ENCODE data around the gene LAMA4.
A peak's percentile ranks its signal among the peaks of the same experiment; 100 is the strongest.

Gene LAMA4

GRCh38 chr6:112253841-112254816 lies at the start of gene LAMA4:
LAMA4 (minus strand) TSS chr6:112254567; CDS start chr6:112254150, 417 bp downstream.
- peak; percentile 50 for DNase-seq

GRCh38 chr6:112302142-112302705 lies 47.9 kb upstream of the LAMA4 start:
- no peak for DNase-seq

GRCh38 chr6:112300896-112301295 lies 46.5 kb upstream of the LAMA4 start:
- DNase-seq: no peak

DNA sequence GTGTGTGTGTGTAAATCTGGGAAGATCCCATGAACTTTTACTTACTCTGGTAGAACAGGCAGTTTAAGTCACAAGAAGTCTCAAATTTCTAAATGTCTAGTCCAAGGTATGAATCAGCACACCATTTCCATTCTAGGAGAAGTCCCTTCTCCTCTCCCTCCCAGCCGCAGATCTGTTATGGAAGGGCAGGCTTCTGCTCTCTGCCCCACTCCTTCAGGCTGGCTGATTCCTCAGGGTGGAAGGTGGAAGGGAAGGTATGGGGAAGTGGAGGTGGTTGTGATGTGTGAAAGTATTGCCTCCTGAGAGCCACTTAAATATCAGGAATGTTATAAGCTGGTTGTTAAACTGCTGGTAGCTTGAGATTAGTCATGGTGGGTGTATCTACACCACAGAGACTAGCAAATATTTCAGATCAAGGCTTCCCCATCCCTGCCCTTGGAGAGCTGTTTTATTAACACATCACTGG lies 44.5 kb upstream of the LAMA4 start:
- no peak for DNase-seq

DNA sequence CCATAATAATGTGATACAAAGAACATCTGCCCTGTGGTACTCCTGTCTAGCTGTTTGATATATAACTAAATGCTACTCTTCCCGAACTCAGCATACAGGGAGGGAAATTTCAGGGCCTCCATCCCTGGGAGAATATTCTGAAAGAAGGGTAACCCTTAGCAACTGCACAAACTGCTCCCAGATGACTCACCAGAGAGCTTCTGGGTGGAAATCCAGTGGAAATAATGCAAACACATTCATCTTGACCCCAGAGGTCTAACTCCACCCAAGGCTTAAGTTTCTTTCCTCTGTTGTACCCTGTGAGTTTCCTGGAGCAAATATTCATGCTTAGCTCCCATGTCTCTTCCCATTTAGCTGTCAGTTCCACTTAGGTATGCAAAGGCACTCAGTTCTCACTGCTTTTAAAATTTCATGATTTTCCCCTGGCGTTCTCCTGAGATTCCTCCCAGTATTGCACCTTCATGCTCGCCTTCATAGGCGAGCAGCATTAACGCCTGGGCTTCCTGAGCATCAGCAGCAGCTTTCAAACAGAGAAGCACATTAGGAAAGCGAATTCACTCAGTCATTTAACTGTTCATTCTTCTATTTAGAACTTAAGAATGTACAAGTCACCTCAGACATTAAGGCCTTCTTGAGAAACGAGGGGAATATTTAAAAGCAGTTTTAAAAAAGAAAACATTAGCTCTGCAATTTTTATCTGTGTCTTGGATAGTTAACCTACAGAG lies 43.8 kb upstream of the LAMA4 start:
- DNase-seq: no peak

- DNase-seq: no peak
These were observed 42.3 kb upstream of the LAMA4 start for GRCh38 chr6:112296694-112297093.

- DNase-seq: no peak
These were observed 41.8 kb upstream of the LAMA4 start for GRCh38 chr6:112296122-112296521.

GRCh38 chr6:112291161-112291762 lies 36.9 kb upstream of the LAMA4 start:
- DNase-seq: no peak

DNA sequence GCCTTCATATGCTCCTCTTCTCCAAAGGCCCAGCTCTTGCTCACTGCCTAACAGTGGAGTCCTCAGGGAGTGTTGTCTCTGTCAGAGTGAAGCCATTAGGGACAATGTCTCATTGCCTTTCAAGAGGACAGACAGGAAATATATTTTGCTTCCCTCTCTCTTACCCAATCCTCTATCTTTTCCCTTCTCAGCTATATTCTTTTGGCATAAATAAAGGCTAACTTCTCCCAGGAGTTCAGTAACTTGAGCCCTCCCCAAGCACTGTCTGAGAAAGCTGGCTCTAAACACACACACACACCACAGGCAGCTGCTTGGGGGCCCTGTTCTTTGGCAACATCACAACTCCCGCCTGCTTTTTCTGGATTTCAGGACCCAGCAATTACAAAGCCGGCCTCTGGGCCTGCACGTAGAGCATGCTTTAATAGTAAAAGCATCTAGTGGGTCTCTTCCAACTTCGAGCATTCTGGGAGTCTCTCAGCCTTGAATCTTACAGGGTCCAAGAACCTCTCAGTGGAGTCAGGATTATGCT lies 34.7 kb upstream of the LAMA4 start:
- DNase-seq: no peak

- no peak for DNase-seq
These were observed 34.1 kb upstream of the LAMA4 start for GRCh38 chr6:112288475-112288874.

GRCh38 chr6:112287577-112288225 lies 33.3 kb upstream of the LAMA4 start:
- no peak for DNase-seq

DNA sequence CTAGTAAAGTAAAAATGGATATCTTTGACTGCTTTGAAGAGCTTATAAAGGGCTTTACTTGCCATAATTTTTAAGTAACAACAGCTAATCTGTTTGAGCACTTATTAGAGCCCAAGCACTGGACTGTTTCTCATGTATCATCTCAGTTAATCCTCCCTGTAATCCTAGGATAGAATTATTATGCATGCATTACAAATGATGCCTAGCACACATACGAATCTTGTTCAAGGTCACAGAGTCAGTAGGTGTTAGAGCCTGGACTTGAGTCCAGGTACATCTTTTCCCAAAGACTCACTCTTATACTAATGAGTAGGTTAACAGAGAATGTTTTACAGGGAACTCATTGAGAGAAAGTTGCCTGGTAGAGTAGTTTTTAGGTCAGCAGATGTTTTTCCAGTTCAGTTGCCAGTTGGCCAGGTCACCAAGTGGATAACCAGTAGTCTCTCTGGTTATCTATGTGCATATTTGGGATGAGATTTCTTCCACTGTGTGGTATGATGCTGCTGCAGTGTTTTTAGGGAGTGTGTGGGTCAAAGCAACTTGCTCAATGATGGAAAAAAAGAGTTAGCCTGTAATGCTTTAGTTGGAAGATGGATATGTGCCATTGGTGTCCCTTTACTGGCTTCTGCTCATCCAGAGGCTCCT lies 32.3 kb upstream of the LAMA4 start:
- no peak for DNase-seq

GRCh38 chr6:112286010-112286409 lies 31.6 kb upstream of the LAMA4 start:
- no peak for DNase-seq

- no peak for DNase-seq
These were observed 30.2 kb upstream of the LAMA4 start for GRCh38 chr6:112284603-112285002.

- DNase-seq: no peak
These were observed 29.3 kb upstream of the LAMA4 start for GRCh38 chr6:112283621-112284020.

DNA sequence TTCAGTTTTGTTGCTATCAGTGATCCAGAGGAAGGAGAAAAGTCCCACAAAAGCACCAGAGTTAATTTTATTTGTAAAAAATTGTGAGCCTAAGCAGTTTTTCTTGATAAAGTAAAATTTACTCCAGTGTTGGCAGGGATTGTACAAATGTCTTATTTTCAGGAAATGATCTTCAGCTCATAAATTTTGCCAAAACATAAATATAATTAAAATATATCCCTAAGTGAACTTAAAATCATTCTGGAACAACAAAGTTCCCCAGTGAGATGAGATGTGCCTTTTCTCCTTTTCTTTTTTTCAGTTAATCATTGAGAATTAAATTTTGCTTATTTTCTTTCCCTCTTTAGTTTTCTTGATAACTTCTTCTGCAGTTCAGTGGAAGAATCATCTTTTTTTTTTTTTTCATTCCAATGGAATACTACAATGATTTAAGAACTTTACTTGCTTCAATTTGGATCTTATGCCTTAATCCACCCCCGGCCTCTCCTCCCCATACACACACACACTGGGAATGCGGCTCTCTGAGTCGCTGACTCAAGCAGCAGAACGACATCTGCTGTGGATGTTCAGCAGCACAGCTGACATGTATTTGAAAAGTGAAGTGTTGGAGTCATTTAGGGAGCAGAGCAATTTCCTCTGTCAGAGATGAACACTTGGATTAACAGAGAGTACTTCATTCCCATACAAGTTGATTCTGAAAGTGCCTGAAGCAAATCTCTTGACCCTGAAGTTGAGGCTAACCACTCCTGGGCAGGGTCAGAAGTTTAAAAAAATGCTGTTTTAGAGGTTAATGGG lies 27.7 kb upstream of the LAMA4 start:
- no peak for DNase-seq

DNA sequence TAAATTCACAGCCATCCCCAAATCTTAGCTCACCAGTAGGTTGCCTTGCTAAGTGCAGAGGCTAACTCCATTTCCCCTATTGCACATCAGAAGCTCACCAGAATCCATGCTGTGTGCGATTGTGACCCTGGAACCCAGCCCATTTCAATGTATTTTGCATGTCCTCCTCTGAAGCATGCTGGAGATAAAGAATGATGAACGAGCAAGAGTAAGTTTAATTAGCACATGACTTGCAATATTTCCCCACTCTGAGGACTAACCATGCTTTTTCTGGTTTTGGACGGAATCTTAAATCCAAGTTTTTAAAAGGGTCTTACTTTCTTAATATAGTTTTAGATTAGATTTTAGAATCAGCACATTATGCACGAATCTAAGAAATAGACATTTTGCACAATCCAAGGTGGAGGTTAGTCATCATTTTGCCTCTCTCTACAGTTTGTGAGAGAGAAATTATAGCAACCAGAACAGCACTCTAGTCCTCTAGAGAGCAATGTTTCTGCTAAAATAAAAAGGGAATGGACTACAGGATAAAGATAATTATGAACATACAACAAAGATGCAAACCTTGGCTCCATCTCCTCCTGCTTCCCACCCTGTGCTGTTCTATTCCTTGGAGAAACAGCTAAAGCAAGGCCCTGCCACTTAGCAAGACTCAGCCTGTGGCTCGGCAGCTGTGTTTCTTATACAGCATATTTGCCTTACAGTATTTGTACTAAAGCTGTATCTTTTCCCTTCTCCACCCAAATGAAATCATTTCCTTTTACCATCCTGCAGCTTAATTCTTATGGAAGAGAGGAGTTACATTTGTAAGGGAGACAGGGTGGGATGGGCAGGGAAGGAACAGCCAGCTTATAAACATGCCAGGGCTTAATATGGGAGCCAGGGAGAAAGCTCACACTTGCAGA lies 24.9 kb upstream of the LAMA4 start:
- DNase-seq: no peak

- DNase-seq: no peak
These were observed 21.0 kb upstream of the LAMA4 start for GRCh38 chr6:112275365-112275764.

GRCh38 chr6:112274774-112275173 lies 20.4 kb upstream of the LAMA4 start:
- DNase-seq: no peak

DNA sequence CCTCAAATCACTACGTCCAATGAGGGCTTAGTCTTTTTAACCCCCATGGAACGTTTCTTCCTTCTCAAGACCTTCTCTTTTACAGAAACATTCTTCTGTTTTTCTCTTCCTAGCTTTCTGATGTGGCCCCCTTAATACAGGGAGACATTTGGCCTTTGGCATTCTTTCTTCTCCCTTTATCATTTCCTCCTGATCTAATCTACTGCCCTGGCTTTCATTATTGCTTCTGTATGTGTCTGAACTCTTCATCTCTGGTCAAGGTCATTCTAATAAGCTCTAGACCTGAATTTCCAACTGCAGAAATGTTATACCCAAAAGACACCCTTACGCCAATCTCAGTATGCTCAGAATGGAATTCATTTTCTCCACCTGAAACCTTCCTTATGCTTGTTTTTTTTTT lies 18.4 kb upstream of the LAMA4 start:
- DNase-seq: no peak

Measured in NCI-H748 treated with DMSO at 0.1 percent for 48 hours (cell line).